ENCODE results near the gene RBM15B.

Gene RBM15B

DNA sequence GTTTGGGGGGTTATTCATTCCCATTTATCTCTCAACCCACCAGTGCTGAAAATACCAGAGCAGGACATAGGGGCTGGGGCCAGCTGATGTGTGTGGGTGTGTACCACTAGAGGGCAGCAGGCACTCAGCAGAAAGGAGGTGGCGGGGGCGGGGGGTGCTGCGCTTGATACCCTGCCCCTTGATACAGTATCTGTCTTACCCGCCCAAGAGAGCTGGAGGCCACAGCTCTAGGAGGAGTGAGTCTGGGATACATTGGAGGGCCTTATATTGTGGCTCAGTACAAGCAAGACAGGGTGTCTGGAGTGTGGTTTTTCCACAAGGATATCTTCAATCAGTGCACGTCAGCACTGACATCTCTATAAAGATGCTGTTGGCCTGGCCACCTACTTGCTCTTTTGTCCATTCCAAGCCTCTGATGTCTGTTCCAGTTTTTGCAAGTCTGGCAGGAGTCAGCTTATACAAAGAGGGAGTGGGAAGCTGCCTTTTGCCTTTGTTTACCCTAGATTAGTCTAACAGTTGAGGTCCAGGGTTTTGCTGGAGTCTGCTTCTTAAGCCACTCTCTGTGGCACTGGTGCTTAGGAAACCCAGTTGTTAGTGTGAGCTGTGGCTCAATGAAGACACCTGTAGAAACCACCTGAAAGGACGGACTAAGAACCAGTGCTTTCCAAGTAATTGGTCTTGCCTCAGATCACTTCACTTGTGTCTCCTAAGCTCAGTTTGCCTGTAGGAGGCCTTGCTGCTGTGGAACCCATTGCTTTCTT, 1.5 kb upstream of the RBM15B start:
- H3K27ac ChIP-seq = peak overlapping the region; percentile 94

GRCh38 chr3:51390246-51391074, 625 bp upstream of the RBM15B start:
- H3K27ac ChIP-seq = peak overlapping the region; percentile 94
- TF ChIP-seq CTCF (conservative IDR thresholded peaks at IDR 0.05) = no peak

More for the DNA sequence above, 1.5 kb upstream of the RBM15B start:
- TF ChIP-seq CTCF (conservative IDR thresholded peaks at IDR 0.05) = peak; percentile 92

DNA sequence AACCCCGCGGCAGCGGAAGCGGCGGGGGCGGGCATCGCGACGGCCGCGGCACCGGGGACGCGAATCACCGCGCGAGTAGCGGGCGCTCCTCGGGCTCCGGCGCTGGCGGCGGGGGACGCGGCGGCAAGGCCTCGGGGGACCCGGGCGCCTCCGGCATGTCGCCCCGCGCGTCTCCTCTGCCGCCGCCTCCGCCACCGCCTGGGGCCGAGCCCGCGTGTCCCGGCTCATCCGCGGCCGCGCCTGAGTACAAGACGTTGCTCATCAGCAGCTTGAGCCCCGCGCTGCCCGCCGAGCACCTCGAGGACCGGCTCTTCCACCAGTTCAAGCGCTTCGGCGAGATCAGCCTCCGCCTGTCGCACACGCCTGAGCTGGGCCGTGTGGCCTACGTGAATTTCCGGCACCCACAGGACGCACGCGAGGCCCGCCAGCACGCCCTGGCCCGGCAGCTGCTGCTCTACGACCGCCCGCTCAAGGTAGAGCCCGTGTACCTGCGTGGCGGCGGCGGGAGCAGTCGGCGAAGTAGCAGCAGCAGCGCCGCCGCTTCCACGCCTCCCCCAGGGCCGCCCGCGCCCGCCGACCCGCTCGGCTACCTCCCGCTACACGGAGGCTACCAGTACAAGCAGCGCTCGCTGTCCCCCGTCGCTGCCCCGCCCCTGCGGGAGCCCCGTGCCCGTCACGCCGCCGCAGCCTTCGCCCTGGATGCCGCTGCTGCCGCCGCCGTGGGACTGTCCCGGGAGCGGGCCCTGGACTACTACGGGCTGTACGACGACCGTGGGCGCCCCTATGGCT, 675 bp downstream of the RBM15B start:
- no peak for TF ChIP-seq CTCF (conservative IDR thresholded peaks at IDR 0.05)
- H3K27ac ChIP-seq = peak overlapping the region; percentile 94

- H3K27ac ChIP-seq = peak overlapping the region; percentile 94
- no peak for TF ChIP-seq CTCF (conservative IDR thresholded peaks at IDR 0.05)
Observed at GRCh38 chr3:51392355-51393133, 1.5 kb downstream of the RBM15B start.

- TF ChIP-seq CTCF (conservative IDR thresholded peaks at IDR 0.05) = no peak
- H3K27ac ChIP-seq = peak overlapping the region; percentile 94; the same call in 1 of the 2 replicates
Observed at GRCh38 chr3:51393134-51393495, 2.0 kb downstream of the RBM15B start.

DNA sequence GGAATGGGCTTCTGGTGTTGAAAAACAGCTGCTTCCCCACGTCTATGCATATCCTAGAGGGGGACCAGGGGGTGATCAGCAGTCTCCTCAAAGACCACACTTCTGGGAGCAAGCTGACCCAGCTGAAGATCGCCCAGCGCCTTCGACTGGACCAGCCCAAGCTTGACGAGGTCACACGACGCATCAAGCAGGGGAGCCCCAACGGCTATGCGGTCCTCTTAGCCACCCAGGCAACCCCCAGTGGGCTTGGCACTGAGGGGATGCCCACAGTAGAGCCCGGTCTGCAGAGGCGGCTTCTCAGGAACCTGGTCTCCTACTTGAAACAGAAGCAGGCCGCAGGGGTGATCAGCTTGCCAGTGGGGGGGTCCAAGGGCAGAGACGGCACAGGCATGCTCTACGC, 2.5 kb downstream of the RBM15B start:
- no peak for TF ChIP-seq CTCF (conservative IDR thresholded peaks at IDR 0.05)
- H3K27ac ChIP-seq = no peak overlapping the region

Measured in VCaP (cell line).